NB4 (cell line): ENCODE data around the gene EPN3.

Source experiments
- DNase-seq: peaks from one replicate; pipeline ENCODE4 v3.0.0; 2010; ENCODE audit warnings: low read depth
- H3K4me3 ChIP-seq: one replicate; pipeline ENCODE4 v1.5.1; 2011; ENCODE audit warnings: mild to moderate bottlenecking, low read depth, low read length, moderate library complexity
- CTCF ChIP-seq: IDR thresholded peaks from one replicate; pipeline ENCODE4 v1.5.1; 2012; ENCODE audit warnings: low read depth, low read length
- MYC ChIP-seq: IDR thresholded peaks from 2 replicates; pipeline ENCODE4 v1.6.1; 2011; ENCODE audit warnings: low read depth, low read length
- POLR2A ChIP-seq: IDR thresholded peaks from 2 replicates; pipeline ENCODE4 v1.6.1; 2011; ENCODE audit warnings: mild to moderate bottlenecking; ENCODE audit not compliant: insufficient read length; ENCODE audit errors: extremely low read depth
- TF ChIP-seq, protein P1 (sequence below): IDR thresholded peaks from 2 replicates; pipeline ENCODE4 v1.6.1; 2011; ENCODE audit warnings: low read depth, low read length

Gene EPN3

DNA sequence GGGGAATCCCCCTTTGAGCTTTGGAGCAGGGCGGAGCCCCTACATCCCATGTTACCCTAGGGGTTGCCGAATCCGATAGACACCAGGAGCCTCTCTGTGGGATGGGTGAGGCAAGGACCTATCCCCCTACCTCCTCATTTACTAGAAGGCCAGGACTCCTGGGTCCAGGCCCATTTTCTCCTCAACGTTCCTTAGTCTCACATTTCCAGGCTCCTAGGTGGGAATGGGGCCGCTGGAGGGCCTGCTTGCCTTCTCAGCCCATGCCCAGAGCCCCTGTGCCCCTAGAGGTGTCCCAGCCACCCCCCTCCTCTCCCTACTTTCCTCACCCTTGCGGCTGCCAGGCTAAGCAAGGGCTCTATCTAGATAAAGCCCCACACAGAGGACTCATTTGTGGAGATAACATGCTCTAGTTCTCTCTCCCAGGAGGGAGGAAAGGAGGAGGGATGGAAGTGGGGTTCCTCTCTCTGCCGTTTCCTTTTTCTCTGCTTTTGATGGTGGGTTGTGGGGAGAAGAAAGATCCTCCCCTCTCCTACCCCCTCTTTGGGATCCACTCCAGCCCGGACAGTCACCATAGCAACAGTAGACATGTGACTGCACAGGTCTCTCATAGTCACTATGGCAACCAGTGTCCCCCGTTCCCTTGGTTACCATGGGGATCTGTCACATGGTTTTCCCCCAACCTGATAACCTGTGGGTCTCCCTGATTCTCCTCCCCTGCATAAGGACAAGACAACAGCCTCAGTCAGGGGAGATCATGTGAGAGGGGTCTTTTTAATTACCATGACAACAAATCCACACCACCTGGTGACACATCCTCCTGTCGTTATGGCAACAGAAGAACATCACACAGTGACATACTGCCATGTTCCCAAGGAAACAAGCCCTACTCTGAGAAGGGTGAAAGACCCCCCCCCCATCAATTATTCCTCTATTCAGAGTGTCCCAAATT lies 33.1 kb downstream of the EPN3 start:
- H3K4me3 ChIP-seq, result no peak overlapping the region
- TF ChIP-seq CTCF (no peak), MYC (no peak), POLR2A (no peak)
- TF ChIP-seq, protein P1, sequence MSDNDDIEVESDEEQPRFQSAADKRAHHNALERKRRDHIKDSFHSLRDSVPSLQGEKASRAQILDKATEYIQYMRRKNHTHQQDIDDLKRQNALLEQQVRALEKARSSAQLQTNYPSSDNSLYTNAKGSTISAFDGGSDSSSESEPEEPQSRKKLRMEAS, result no peak
- no peak for DNase-seq

DNA sequence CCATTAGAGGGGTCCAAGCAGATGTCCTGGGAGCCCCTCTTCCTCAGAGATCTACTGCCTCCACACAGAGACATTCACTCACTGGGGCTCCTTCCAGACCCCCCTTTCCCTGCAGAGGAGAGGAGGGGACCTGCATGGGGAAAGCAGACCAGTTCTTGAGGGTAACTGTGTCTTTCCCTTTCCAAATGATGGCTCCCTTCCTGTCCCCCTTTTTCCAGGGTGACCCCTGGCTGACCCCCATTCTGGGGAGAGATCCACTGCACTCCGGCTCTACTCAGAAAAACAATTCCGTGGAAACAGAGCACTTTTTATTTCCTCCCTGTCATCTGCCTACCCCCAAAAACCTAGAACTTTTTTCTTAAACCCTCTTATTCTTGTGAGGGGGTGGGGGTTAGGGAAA lies 34.4 kb downstream of the EPN3 start:
- no peak for TF ChIP-seq MYC
- TF ChIP-seq, protein P1, result no peak
- TF ChIP-seq CTCF, result no peak
- TF ChIP-seq POLR2A, result no peak
- DNase-seq, result no peak
- no peak overlapping the region for H3K4me3 ChIP-seq

- TF ChIP-seq MYC (no peak), CTCF (no peak), POLR2A (no peak)
- TF ChIP-seq, protein P1, result no peak
- no peak for DNase-seq
- no peak overlapping the region for H3K4me3 ChIP-seq
These were observed 36.1 kb downstream of the EPN3 start for GRCh38 chr17:50568659-50569058.

GRCh38 chr17:50569592-50569991 lies 37.1 kb downstream of the EPN3 start:
- no peak for DNase-seq
- no peak overlapping the region for H3K4me3 ChIP-seq
- TF ChIP-seq POLR2A (no peak), MYC (no peak), CTCF (no peak)
- TF ChIP-seq, protein P1, result no peak

DNA sequence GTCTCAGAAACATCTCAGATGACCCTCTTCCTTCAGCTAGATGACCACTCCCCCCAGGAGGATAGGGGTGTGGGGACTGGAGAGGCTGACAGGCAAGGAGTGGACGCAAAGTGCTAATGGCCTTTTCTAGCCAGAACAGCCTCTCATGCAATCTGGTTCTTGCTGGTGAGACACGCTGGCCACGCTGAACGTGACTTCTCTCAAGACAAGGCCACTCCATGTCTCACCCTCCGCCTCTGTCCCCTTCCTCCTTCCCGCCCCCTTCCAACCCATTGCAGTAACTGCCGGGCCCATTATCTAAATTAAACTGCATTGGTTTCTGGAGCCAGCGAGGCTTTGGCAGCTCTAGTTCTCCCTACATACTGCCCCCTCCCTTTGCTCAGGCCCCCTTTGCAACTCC lies 37.5 kb downstream of the EPN3 start:
- no peak for DNase-seq
- no peak overlapping the region for H3K4me3 ChIP-seq
- TF ChIP-seq, protein P1, result no peak

GRCh38 chr17:50570528-50570927 lies 38.0 kb downstream of the EPN3 start:
- TF ChIP-seq CTCF (no peak), MYC (no peak), POLR2A (no peak)
- TF ChIP-seq, protein P1, result no peak
- H3K4me3 ChIP-seq, result no peak overlapping the region
- no peak for DNase-seq
